ENCODE results near the gene CD72. TPM values are rescaled to one million over a fixed set of nuclear protein-coding genes. Genes with fewer than 3 reads are reported as not detected.

Gene CD72
- total RNA-seq, 1 donor from 2014 or later: 0.56 TPM

- TF ChIP-seq EZH2phosphoT487 (IDR thresholded peaks at IDR 0.05) (no peak), EZH2 (IDR thresholded peaks at IDR 0.05) (no peak), CTCF (IDR thresholded peaks at IDR 0.05) (no peak)
- no peak overlapping the region for H3K27ac ChIP-seq
- Mint-ChIP-seq H3K4me1 (no peaks in the 10 kb centered on the region), H3K4me3 (no peak overlapping the region), H3K27ac (no peak overlapping the region), H3K27me3 (ENCODE audit: insufficient read depth, low read depth) (no peaks in the 10 kb centered on the region), H3K36me3 (no peaks in the 10 kb centered on the region), H3K9me3 (no peaks in the 10 kb centered on the region)
- no peak overlapping the region for H3K9ac ChIP-seq
- no peaks in the 10 kb centered on the region for H3K27me3 ChIP-seq
- no peaks in the 10 kb centered on the region for H3K79me2 ChIP-seq (ENCODE audit: low read depth)
- DNase-seq (ENCODE audit: low spot score): no peak
- H2AFZ ChIP-seq (replicated peaks): no peak overlapping the region
- H3K4me2 ChIP-seq: no peak overlapping the region
- no peaks in the 10 kb centered on the region for H4K20me1 ChIP-seq (ENCODE audit: low read depth)
- H3K36me3 ChIP-seq: no peaks in the 10 kb centered on the region
- no peak overlapping the region for H3K4me3 ChIP-seq
- no peaks in the 10 kb centered on the region for H3K4me1 ChIP-seq
- H3F3A ChIP-seq (ENCODE audit: low read depth): no peaks in the 10 kb centered on the region
- H3K9me3 ChIP-seq (ENCODE audit: low read depth): no peaks in the 10 kb centered on the region
Observed at GRCh38 chr9:35628389-35628991, 10.3 kb upstream of the CD72 start.

GRCh38 chr9:35627575-35627974 is 9.4 kb upstream of the CD72 start:
- Mint-ChIP-seq H3K36me3 (no peaks in the 10 kb centered on the region), H3K27ac (no peak overlapping the region), H3K27me3 (ENCODE audit: insufficient read depth, low read depth) (no peaks in the 10 kb centered on the region), H3K4me3 (no peak overlapping the region), H3K4me1 (no peaks in the 10 kb centered on the region), H3K9me3 (no peaks in the 10 kb centered on the region)
- Histone ChIP-seq H4K20me1 (ENCODE audit: low read depth) (no peaks in the 10 kb centered on the region), H3F3A (ENCODE audit: low read depth) (no peaks in the 10 kb centered on the region), H3K9ac (no peak overlapping the region), H3K4me3 (no peak overlapping the region), H3K4me2 (no peak overlapping the region), H3K36me3 (no peaks in the 10 kb centered on the region), H3K9me3 (ENCODE audit: low read depth) (no peaks in the 10 kb centered on the region), H2AFZ (replicated peaks) (no peak overlapping the region), H3K27ac (no peak overlapping the region), H3K4me1 (no peaks in the 10 kb centered on the region), H3K79me2 (ENCODE audit: low read depth) (no peaks in the 10 kb centered on the region), H3K27me3 (no peaks in the 10 kb centered on the region)
- DNase-seq (ENCODE audit: low spot score): no peak
- no peak for TF ChIP-seq EZH2phosphoT487 (IDR thresholded peaks at IDR 0.05)
- no peak for TF ChIP-seq CTCF (IDR thresholded peaks at IDR 0.05)
- no peak for TF ChIP-seq EZH2 (IDR thresholded peaks at IDR 0.05)

GRCh38 chr9:35619800-35620158 is 1.6 kb upstream of the CD72 start:
- Mint-ChIP-seq H3K9me3 (no peaks in the 10 kb centered on the region), H3K4me1 (peaks cover 21% of the 10 kb centered on the region), H3K36me3 (no peaks in the 10 kb centered on the region), H3K27me3 (ENCODE audit: insufficient read depth, low read depth) (peaks cover 32% of the 10 kb centered on the region), H3K4me3 (no peak overlapping the region), H3K27ac (no peak overlapping the region)
- peaks cover 5% of the 10 kb centered on the region for H3F3A ChIP-seq (ENCODE audit: low read depth)
- H3K4me3 ChIP-seq: no peak overlapping the region
- peaks cover 41% of the 10 kb centered on the region for H3K27me3 ChIP-seq
- no peaks in the 10 kb centered on the region for H3K79me2 ChIP-seq (ENCODE audit: low read depth)
- DNase-seq (ENCODE audit: low spot score): no peak
- H3K9me3 ChIP-seq (ENCODE audit: low read depth): no peaks in the 10 kb centered on the region
- H4K20me1 ChIP-seq (ENCODE audit: low read depth): no peaks in the 10 kb centered on the region
- peaks cover 17% of the 10 kb centered on the region for H3K4me1 ChIP-seq
- H3K4me2 ChIP-seq: no peak overlapping the region
- TF ChIP-seq EZH2phosphoT487 (IDR thresholded peaks at IDR 0.05): no peak
- no peak for TF ChIP-seq CTCF (IDR thresholded peaks at IDR 0.05)
- TF ChIP-seq EZH2 (IDR thresholded peaks at IDR 0.05): no peak
- no peak overlapping the region for H2AFZ ChIP-seq (replicated peaks)
- no peak overlapping the region for H3K9ac ChIP-seq
- no peak overlapping the region for H3K27ac ChIP-seq
- H3K36me3 ChIP-seq: no peaks in the 10 kb centered on the region

Data from neural progenitor cell (in vitro differentiated cells).